Ammon's horn (tissue), 1 donor: Measurements from ENCODE around the gene ATP5F1D.
"Not testable (repeated sequence)": the region's sequence is repeated elsewhere in the genome, so short reads cannot be mapped to it uniquely, and the experiment has no call there.

Experiments used
- DNase-seq: peaks from one replicate; pipeline ENCODE4 v3.0.0-alpha.2; 2016; ENCODE audit warnings: low spot score

ATP5F1D gene

GRCh38 chr19:1241417-1242095 is at the start of gene ATP5F1D:
ATP5F1D (plus strand) TSS chr19:1241751; CDS start chr19:1241851, 100 bp downstream.
- DNase-seq, result peak; percentile 97

DNA sequence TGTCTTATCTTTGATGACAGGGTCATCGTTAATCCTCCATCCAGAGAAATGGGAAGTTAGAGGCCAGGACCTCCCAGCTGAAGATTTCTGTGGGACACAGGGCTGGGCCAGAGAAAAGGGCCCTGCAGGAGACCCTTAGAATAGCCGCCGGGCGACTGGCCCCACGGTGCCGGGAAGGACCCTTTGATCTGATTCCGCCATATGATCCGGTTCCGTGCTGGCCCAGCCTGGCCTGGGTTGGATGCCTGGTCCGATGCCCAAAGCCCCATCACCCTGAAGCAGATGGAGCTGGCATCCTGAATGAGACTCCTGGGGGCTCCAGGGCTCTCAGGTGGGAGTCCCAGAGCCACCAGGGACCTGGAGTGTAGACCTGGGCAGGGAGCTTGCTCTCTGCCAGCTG is 42.0 kb upstream of the ATP5F1D start:
- no peak for DNase-seq

GRCh38 chr19:1200614-1201013 is 40.9 kb upstream of the ATP5F1D start:
- DNase-seq, result not testable (repeated sequence)

DNA sequence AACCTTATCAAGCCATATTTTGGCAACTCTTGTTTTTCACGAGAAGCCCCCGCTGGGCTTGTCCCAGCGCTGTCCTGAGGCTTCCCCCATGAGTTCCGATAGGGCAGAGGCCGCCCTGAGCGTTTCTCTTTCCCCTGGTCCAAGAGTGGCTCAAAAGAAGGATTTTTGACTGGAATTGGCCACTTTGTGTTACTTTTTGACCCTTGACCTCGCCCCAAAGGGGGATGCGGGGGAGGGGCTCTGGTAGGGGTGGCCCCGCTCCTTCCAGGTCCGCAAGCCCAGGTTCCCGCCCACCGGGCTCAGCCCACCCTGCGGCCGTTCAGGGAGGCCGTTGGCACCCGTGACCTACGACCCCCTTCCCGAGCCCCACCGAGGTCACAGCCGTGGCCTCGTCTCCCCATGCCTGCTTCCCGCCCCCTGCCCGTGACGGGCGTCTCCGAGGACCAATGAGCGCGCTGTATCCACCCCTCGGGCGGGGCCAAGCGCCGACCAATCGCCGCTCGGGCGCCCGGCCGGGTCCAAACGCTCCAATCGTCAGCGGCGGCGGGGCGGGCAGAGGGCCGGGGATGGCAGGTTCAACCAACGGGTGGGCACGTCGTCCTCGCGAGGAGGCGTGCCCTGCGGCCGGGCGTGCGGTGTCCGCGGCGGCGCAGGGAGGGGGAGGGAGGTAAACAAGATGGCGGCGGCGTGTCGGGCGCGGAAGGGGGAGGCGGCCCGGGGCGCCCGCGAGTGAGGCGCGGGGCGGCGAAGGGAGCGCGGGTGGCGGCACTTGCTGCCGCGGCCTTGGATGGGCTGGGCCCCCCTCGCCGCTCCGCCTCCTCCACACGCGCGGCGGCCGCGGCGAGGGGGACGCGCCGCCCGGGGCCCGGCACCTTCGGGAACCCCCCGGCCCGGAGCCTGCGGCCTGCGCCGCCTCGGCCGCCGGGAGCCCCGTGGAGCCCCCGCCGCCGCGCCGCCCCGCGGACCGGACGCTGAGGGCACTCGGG is 36.1 kb upstream of the ATP5F1D start, which contains the start of gene STK11:
Gene STK11, plus strand, starts transcription at position 665 of the 986 bp plus-strand sequence. CDS start 1,136 bp downstream, outside the sequence.
- peak; percentile 98 for DNase-seq

DNA sequence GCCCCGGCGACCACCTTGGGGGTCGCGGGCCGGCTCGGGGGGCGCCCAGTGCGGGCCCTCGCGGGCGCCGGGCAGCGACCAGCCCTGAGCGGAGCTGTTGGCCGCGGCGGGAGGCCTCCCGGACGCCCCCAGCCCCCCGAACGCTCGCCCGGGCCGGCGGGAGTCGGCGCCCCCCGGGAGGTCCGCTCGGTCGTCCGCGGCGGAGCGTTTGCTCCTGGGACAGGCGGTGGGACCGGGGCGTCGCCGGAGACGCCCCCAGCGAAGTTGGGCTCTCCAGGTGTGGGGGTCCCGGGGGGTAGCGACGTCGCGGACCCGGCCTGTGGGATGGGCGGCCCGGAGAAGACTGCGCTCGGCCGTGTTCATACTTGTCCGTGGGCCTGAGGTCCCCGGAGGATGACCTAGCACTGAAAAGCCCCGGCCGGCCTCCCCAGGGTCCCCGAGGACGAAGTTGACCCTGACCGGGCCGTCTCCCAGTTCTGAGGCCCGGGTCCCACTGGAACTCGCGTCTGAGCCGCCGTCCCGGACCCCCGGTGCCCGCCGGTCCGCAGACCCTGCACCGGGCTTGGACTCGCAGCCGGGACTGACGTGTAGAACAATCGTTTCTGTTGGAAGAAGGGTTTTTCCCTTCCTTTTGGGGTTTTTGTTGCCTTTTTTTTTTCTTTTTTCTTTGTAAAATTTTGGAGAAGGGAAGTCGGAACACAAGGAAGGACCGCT is 35.2 kb upstream of the ATP5F1D start:
- no peak for DNase-seq

GRCh38 chr19:1206864-1207450 is 34.6 kb upstream of the ATP5F1D start:
- DNase-seq, result peak; percentile 61

DNA sequence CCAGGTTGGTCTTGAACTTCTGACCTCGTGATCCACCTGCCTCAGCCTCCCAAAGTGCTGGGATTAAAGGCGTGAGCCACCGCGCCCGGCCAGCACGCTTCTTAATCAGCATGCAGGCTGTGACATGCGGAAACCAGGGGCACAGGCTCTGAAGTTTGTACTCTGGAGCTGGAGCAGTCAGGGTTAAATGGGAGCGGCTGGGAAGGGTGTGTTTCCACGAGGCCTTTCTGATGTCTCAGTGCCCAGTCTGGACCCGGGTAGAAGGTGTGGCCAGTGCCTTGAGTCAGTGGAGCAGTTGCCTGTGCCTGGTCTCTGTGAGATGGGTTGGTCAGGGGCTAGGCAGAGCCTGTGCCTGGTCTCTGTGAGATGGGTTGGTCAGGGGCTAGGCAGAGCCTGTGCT is 32.7 kb upstream of the ATP5F1D start:
- DNase-seq, result not testable (repeated sequence)

GRCh38 chr19:1210227-1210538 is 31.4 kb upstream of the ATP5F1D start:
- peak; percentile 84 for DNase-seq

DNA sequence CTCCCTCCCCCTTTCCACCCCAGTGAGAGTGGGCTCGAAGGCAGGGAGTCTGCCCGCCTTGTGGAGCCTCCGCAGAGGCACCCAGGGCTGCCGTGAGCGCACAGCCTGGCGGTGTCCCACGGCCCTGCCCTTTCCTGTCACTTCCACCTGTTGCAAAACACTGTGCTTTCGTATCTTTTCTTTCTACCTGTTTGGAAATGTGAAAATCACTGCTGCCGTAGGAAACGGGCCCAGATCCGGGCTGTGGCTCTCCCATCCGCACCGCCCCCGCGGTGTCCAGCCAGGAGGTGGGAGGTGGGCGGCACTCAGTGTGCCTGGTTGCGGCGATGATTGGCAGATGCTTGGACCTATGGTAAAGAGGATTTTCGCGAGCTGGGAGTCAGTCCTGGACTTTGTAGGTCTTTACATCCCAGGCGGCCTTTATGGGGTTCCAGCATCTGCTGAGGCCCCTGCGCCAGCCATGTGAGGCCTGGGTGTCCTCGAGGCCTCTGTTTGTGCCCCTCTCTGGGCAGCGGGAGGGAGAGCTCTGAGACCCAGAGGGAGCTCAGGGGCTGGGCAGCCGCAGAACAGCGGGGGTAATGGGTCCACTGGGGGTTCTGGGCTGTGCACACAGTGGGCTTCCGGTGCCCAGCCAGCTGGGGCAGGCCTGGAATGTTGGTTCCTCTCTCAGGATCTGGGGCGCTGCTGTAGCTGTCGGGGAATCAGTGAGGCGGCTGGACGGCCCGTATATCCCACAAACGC is 29.9 kb upstream of the ATP5F1D start:
- DNase-seq, result no peak

DNA sequence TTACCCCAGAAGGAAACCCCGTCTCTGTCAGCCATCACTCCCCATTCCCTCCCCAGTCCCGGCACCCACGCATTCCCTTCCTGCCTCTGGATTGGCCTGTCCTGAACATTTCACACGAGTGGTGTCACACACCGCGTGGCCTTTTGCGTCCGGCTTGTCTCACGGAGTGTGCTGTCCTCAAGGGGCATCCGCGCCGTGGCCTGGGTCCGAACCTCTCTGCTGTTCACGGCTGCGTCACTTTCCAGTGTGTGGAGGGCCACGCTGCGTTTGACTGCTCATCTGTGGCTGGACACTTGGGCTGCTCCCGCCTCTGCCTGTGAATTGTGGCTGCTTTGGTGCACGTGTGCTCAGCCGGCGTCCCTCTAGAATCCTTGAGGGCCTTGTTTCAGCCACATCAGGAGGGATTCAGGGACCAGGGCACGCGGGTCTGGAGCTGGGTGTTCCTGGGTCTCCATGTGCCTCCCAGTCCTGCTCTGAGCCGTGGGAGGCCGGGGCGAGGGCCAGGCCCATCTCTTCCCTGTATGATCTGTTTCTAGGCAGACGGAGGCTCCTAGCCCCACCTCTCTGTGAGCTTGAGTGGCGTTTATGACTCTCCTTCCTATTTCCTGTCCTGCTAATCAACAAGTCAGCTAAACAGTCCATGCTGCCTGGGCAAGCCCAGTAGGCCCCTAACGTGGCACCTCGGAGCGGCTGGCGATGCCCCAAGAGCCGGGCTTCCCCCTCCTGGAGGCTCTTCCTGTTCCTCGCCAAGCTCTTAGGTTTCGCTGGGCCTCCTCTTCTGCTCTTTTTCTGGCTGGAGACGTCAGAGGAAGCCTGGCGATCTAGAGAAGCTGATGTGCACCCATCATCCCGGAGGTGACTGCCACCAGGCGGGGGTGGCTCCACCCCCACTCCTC is 27.9 kb upstream of the ATP5F1D start:
- DNase-seq, result peak; percentile 78

GRCh38 chr19:1214299-1214861 is 27.2 kb upstream of the ATP5F1D start:
- DNase-seq, result no peak

GRCh38 chr19:1214862-1215731 is 26.5 kb upstream of the ATP5F1D start:
- DNase-seq, result peak; percentile 72

DNA sequence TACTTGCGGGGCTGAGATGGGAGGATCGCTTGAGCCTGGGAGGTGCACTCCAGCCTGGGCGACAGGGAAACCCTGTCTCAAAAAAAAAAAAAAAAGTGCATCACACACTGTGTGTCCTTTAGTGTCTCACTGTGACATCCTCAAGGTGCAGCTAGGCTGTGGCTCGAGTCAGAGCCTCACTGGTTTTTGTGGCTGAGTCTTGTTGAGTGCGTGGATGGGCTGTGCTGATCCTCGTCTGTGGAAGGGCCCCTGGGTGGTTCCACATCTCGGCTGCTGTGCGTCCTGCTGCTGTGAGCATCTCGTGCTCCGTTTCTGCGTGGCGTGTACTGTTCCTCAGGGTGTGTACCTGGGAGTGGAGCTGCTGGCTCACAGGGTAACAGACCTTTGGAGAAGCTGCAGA is 24.8 kb upstream of the ATP5F1D start:
- DNase-seq, result no peak

DNA sequence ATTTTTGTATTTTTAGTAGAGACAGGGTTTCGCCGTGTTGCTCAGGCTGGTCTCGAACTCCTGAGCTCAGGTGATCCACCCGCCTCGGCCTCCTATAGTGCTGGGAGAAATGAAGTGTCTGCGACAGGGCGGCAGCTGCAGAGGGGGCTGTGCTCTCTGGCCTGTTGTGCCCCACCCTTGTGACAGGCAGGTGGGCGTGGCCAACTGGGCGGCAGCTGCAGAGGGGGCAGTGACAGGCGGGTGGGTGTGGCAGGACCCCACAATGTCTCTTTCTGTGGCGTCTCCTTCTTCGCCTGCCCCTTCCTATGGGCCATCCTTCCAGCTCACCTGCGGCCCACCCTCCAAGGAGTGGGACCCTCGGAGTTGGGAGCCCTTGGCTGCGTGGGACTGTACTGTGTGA is 24.2 kb upstream of the ATP5F1D start:
- DNase-seq, result no peak

DNA sequence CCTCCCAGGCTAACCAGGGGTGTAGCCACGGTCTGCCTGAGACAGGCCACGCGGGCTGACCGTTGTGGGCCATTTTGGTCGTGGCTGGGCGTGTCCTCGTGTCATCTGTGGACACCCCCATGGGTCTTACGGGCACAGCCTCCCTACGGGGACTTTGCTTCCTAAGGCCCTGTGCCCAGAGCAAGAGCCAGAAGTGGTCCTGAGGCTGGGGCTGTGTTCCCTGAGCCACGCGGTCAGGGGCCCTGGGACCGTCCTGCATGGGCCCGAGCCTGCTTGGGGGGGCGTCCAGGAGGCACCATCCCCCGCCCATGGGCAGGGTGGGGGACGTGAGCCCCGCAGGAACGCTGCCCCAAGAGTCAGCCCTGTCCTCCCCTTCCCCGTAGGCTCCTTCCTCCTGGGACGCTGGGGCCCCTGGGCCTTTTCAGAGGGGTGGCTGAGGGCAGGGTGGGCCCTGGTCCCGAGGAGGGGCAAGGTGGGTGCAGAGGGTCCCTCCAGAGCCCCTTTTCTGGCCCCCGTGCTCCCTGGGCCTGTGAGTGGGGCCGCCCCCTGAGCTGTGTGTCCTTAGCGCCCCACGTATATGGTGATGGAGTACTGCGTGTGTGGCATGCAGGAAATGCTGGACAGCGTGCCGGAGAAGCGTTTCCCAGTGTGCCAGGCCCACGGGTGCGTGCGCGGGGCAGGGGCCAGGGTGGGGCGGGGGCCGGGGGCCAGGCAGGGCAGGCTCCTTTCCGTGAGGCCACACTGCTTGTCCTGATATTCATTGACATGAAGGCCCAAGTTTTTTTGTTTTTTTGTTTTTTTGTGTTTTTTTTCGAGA is 22.6 kb upstream of the ATP5F1D start:
- DNase-seq, result no peak

DNA sequence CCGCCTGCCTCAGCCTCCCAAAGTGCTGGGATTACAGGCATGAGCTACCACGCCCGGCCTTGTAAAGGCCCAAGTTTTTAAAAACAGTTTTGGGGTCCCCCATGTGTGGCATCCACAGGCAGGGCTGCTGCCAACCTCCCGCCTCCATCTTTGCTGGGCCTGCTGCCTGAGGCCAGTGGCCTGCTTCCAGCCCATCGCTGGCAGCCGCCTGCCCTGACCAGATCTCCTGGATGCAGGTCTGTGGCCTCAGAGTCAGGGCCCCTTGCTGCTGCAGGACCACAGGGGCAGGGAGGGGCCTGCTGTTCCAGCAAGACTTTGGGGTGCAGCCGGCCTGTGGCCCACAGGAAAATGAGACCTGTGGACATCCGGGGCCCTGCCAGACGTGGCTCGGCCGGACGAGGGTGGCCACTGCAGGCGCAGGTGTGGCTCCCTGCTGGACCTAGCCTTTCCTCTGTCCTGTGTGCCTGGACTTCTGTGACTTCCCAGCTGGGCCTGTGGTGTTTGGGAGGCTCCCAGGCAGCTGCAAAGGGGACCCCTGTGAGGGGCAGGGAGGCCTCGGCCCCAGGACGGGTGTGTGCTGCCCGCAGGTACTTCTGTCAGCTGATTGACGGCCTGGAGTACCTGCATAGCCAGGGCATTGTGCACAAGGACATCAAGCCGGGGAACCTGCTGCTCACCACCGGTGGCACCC is 21.6 kb upstream of the ATP5F1D start:
- no peak for DNase-seq

GRCh38 chr19:1220477-1220930 is 21.0 kb upstream of the ATP5F1D start:
- no peak for DNase-seq
